Gastroesophageal sphincter (tissue), 3 donors: Measurements from ENCODE around the gene TOX2.

Source experiments
- EP300 ChIP-seq: sonication (generic); formaldehyde crosslinking; IDR thresholded peaks from one replicate; pipeline ENCODE4 v1.6.1; 2017; ENCODE audit warnings: antibody characterized with exemption, mild to moderate bottlenecking
- POLR2AphosphoS5 ChIP-seq: sonication (generic); formaldehyde crosslinking; IDR thresholded peaks from one replicate; pipeline ENCODE4 v1.6.1; 2017; ENCODE audit warnings: antibody characterized with exemption
- TF ChIP-seq, protein P1 (sequence below), 4 experiments: fragments of 200-600 bp in 2 of 4; fragments of 450-650 bp in 2 of 4; sonication (generic) in 1 of 4; IDR thresholded peaks; one replicate each; pipeline ENCODE4 v1.5.1; 2017 to 2019; ENCODE audit warnings: antibody characterized with exemption in 4 of 4, mild to moderate bottlenecking in 2 of 4, moderate library complexity in 2 of 4

GRCh38 chr20:44039741-44040140, 125.1 kb downstream of the TOX2 start:
- TF ChIP-seq, protein P1, sequence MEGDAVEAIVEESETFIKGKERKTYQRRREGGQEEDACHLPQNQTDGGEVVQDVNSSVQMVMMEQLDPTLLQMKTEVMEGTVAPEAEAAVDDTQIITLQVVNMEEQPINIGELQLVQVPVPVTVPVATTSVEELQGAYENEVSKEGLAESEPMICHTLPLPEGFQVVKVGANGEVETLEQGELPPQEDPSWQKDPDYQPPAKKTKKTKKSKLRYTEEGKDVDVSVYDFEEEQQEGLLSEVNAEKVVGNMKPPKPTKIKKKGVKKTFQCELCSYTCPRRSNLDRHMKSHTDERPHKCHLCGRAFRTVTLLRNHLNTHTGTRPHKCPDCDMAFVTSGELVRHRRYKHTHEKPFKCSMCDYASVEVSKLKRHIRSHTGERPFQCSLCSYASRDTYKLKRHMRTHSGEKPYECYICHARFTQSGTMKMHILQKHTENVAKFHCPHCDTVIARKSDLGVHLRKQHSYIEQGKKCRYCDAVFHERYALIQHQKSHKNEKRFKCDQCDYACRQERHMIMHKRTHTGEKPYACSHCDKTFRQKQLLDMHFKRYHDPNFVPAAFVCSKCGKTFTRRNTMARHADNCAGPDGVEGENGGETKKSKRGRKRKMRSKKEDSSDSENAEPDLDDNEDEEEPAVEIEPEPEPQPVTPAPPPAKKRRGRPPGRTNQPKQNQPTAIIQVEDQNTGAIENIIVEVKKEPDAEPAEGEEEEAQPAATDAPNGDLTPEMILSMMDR (IDR thresholded peaks at IDR 0.05): no peak
- TF ChIP-seq POLR2AphosphoS5 (no peak), EP300 (no peak)
